K562 (cell line): ENCODE results near the gene ABHD1. TPM values are rescaled to one million over a fixed set of nuclear protein-coding genes. Genes with fewer than 3 reads are reported as not detected.

ENCODE experiments used
- ATAC-seq: fragments of 200-7000 bp; cut with Tn5 transposase; 3 replicates; pipeline ENCODE4 v1.9.1; 2020; ENCODE audit warnings: moderate library complexity
- BruUV-seq: library from RNA; stranded (reverse); fragments of 400-500 nt; replicated peaks from 2 replicates; lab custom pipeline; 2021; lab: Mats Ljungman, UMichigan
- CTCF ChIA-PET: fragments of 300-600 bp; formaldehyde crosslinking; extraction: SDS; loops from one replicate; lab custom pipeline; 2021; ENCODE audit warnings: low intra/inter-chr PET ratio; lab: Yijun Ruan, JAX
- POLR2A ChIA-PET: fragments of 300-600, 350-650 bp; sonication (Branson Sonifier 250); formaldehyde crosslinking; extraction: SDS; loops from one replicate; lab custom pipeline; 2021; ENCODE audit warnings: antibody characterized with exemption, inconsistent platforms; lab: Yijun Ruan, JAX
- DNase-seq, 4 experiments: peaks; one replicate each; pipeline versions ENCODE4 v3.0.0 to v3.0.0-alpha.2; 2011 to 2018; ENCODE audit warnings: low spot score in 3 of 4, mixed read lengths in 3 of 4; ENCODE audit errors: extremely low read depth in 1 of 4
- FAIRE-seq: peaks from 2 replicates; lab custom pipeline; 2011; peaks lifted over from hg19 to GRCh38; lab: Jason Lieb, UNC
- H2AFZ ChIP-seq: 2 replicates; pipeline ENCODE4 v1.6.0; 2011; ENCODE audit warnings: low read depth, low read length, control low read depth, inconsistent platforms
- H3K27ac ChIP-seq: fragments of 200-600 bp; 3 replicates; pipeline ENCODE4 v1.8.0; 2011; ENCODE audit warnings: low read depth, mild to moderate bottlenecking, control low read depth, inconsistent platforms, low read length, moderate library complexity, mixed read lengths; ENCODE audit errors: extremely low read depth
- H3K27me3 ChIP-seq, 2 experiments: fragments of 300-600 bp in 1 of 2; 2 replicates in 1 of 2; 3 replicates in 1 of 2; pipeline versions ENCODE4 v1.6.0 to v1.8.0; 2011; ENCODE audit warnings: inconsistent platforms in 2 of 2, low read length in 2 of 2, mild to moderate bottlenecking in 1 of 2, mixed read lengths in 1 of 2, moderate library complexity in 1 of 2; ENCODE audit not compliant: control insufficient read depth in 2 of 2, insufficient read depth in 2 of 2
- H3K36me3 ChIP-seq: fragments of 300-600 bp; 3 replicates; pipeline ENCODE4 v1.8.0; 2011; ENCODE audit warnings: mild to moderate bottlenecking, low read length, inconsistent platforms; ENCODE audit not compliant: control insufficient read depth, insufficient read depth
- H3K4me1 ChIP-seq, 2 experiments: fragments of 200-600 bp in 1 of 2; replicated peaks in 1 of 2; 2 replicates in 1 of 2; 3 replicates in 1 of 2; pipeline versions ENCODE4 v1.5.1 to v1.8.0; 2011; ENCODE audit warnings: inconsistent platforms in 2 of 2, low read length in 2 of 2, mild to moderate bottlenecking in 1 of 2, mixed read lengths in 1 of 2, moderate library complexity in 1 of 2; ENCODE audit not compliant: control insufficient read depth in 2 of 2, insufficient read depth in 2 of 2
- H3K4me2 ChIP-seq: 2 replicates; pipeline ENCODE4 v1.6.1; 2011; ENCODE audit warnings: low read length, control low read depth, inconsistent platforms, mixed read lengths; ENCODE audit not compliant: insufficient read depth
- H3K4me3 ChIP-seq: fragments of 200-600 bp; sonication (generic), shearing (Covaris generic); 2 replicates; pipeline ENCODE4 v1.5.1; 2016; ENCODE audit warnings: control low read depth, inconsistent platforms
- H3K79me2 ChIP-seq: fragments of 200-600 bp; 3 replicates; pipeline ENCODE4 v1.8.0; 2011; ENCODE audit warnings: low read length, inconsistent platforms; ENCODE audit not compliant: control insufficient read depth, insufficient read depth
- H3K9ac ChIP-seq, 2 experiments: 2 replicates each; pipeline versions ENCODE4 v1.6.0 to v1.6.1; 2011; ENCODE audit warnings: low read depth in 2 of 2, low read length in 2 of 2, control low read depth in 1 of 2, inconsistent platforms in 1 of 2, mild to moderate bottlenecking in 1 of 2, mixed read lengths in 1 of 2; ENCODE audit not compliant: insufficient read depth in 1 of 2
- H3K9me1 ChIP-seq: one replicate; pipeline ENCODE4 v1.6.0; 2011; ENCODE audit warnings: inconsistent platforms, mild to moderate bottlenecking, low read length, moderate library complexity; ENCODE audit not compliant: control insufficient read depth, insufficient read depth
- H3K9me3 ChIP-seq: replicated peaks from 2 replicates; pipeline ENCODE4 v1.5.1; 2011; ENCODE audit warnings: low read depth, low read length, inconsistent platforms; ENCODE audit not compliant: control insufficient read depth, insufficient read depth
- H4K20me1 ChIP-seq: replicated peaks from 2 replicates; pipeline ENCODE4 v1.6.1; 2011; ENCODE audit warnings: low read length, inconsistent platforms, mixed read lengths; ENCODE audit not compliant: control insufficient read depth, insufficient read depth
- ARHGAP35 ChIP-seq: fragments of 450-650 bp; IDR thresholded peaks from 2 replicates; pipeline ENCODE4 v1.6.1; 2018; ENCODE audit not compliant: partially characterized antibody
- BRCA1 ChIP-seq, 2 experiments: fragments of 450-650 bp in 1 of 2; sonication (generic) in 1 of 2; formaldehyde crosslinking in 1 of 2; IDR thresholded peaks; 2 replicates each; pipeline versions ENCODE4 v1.5.0 to v1.6.1; 2017 to 2020; ENCODE audit warnings: mild to moderate bottlenecking in 1 of 2, missing genetic modification reagents in 1 of 2
- CBX3 ChIP-seq, 2 experiments: IDR thresholded peaks; 1 replicate in 1 of 2; 2 replicates in 1 of 2; pipeline ENCODE4 v1.6.1; 2012; ENCODE audit warnings: inconsistent platforms in 2 of 2, low read length in 2 of 2, borderline replicate concordance in 1 of 2, control low read depth in 1 of 2
- GTF2A2 ChIP-seq: IDR thresholded peaks from 2 replicates; pipeline ENCODE4 v1.6.1; 2016; ENCODE audit warnings: mild to moderate bottlenecking, missing genetic modification characterization, missing compliant biosample characterization
- KDM1A ChIP-seq, 2 experiments: fragments of 450-650 bp; IDR thresholded peaks; 2 replicates each; pipeline ENCODE4 v1.6.1; 2016; ENCODE audit warnings: mild to moderate bottlenecking in 2 of 2
- NCOA1 ChIP-seq: fragments of 450-650 bp; IDR thresholded peaks from 2 replicates; pipeline ENCODE4 v1.6.1; 2016; ENCODE audit warnings: low read depth
- NFXL1 ChIP-seq: fragments of 450-650 bp; formaldehyde crosslinking; IDR thresholded peaks from 2 replicates; pipeline ENCODE4 v1.4.0; 2021; ENCODE audit warnings: mild to moderate bottlenecking
- SMAD1 ChIP-seq: fragments of 150-350 bp; IDR thresholded peaks from 2 replicates; pipeline ENCODE4 v1.6.1; 2014; ENCODE audit warnings: low read length, low read depth; ENCODE audit not compliant: partially characterized antibody
- ZFP1 ChIP-seq: fragments of 450-650 bp; formaldehyde crosslinking; IDR thresholded peaks from 2 replicates; pipeline ENCODE4 v1.4.0; 2020; ENCODE audit warnings: mild to moderate bottlenecking, mixed read lengths
- WGBS: fragments of 100-300 bp; shearing (Covaris generic); methylation state at CpG from one replicate; pipeline ENCODE4 v1.1.6; 2016; ENCODE audit warnings: low coverage, mixed read lengths; ENCODE audit not compliant: insufficient coverage; ENCODE audit errors: missing lambda C conversion rate; 5-methylcytosine and 5-hydroxymethylcytosine counted together
- in situ Hi-C: fragments of 300-500 bp; cut with MboI; formaldehyde crosslinking; loops from 4 replicates; pipeline ENCODE4 v1.15.0; 2018; ENCODE audit warnings: inconsistent platforms, mixed read lengths
- intact Hi-C: fragments of 100-400 bp; cut with micrococcal nuclease; formaldehyde crosslinking; loops from 2 replicates; pipeline ENCODE4 v1.14.2; 2022
- polyA plus RNA-seq, 8 experiments: library from polyadenylated mRNA; depleted of rRNA in 4 of 8; stranded (reverse) in 5 of 8; unstranded in 3 of 8; fragments of >200 nt; fragmentation: Nextera tagmentation in 2 of 8; fragmentation: Illumina TruSeq in 1 of 8; extraction: Ambion mirVana in 2 of 8; extraction: Trizol in 1 of 8; gene quantifications; 2 replicates each; pipeline versions ENCODE4 v1.2.1 to v1.2.3, GENCODE V29; 2011 to 2014; ENCODE audit warnings: inconsistent platforms in 1 of 8, missing spikeins in 1 of 8
- total RNA-seq, 7 experiments: library from RNA; depleted of rRNA in 6 of 7; stranded (reverse); fragments of >200 nt in 6 of 7; fragmentation: Illumina TruSeq in 2 of 7; extraction: Trizol in 2 of 7; gene quantifications; 2 replicates each; pipeline versions ENCODE4 v1.2.1 to v1.2.3, GENCODE V29; 2011 to 2021; ENCODE audit warnings: low replicate concordance in 1 of 7
- TF ChIP-seq, protein P1 (sequence below): IDR thresholded peaks from 3 replicates; pipeline ENCODE4 v1.6.1; 2011; ENCODE audit warnings: borderline replicate concordance, mild to moderate bottlenecking; ENCODE audit not compliant: insufficient read length, insufficient read depth

Gene ABHD1
- total and polyA plus RNA-seq, 9 of the 15 experiments (the other 6 are each of a cell fraction or from before 2014, with no cell fraction given): 0.10 to 0.16 (median 0.11) TPM; not detected in 5

DNA sequence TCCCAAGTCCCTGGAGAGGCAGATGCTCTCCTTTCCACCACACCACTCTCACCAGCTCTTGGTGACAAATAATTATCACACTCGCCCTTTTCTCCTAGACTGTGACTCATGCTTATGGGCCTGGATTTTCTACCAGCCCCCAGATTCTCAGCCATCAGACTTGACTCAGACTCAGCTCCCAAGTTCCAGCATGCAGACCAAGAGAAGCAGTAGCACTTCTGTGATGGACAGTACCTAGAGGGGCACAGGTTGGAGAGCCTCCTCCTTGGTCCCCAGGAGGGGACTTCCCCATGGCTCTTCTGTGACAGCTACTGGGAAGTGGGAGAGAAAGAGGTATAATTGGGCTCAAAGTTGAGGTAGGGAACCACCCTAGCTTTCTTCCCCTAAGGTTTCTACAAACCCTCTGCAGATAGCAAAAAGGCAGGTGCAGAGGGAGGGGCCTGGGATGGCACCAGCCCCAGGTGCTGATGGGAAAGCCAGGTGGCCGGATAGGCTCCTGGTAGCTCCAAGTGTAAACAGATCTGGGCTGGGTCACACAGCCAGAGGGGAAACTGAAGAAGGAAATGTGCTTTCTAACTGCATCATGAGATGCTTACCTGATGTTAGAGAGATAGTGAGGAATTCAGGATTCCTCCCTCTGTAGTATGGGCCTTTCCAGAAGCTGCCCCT lies 29.3 kb downstream of the ABHD1 start:
- intact Hi-C loops: no loop called here
- no peak overlapping the region for H2AFZ ChIP-seq
- no peaks in the 10 kb centered on the region for H3K36me3 ChIP-seq
- H3K4me3 ChIP-seq: no peak overlapping the region
- in situ Hi-C loops: no loop called here
- BruUV-seq: no TSS peak
- H3K79me2 ChIP-seq: no peaks in the 10 kb centered on the region
- DNase-seq (no peak), FAIRE-seq (no peak), ATAC-seq (no peak)
- no peak overlapping the region for H3K9ac ChIP-seq
- H3K9me1 ChIP-seq: no peaks in the 10 kb centered on the region
- ChIA-PET CTCF (no interaction called here), POLR2A (interaction anchor here (1.4 to 1.6 kb wide), 3 partner anchors 8 to 27 kb away, joined by 3 to 6 read pairs (median 4); no protein-coding TSS in a partner anchor)
- H4K20me1 ChIP-seq: no peaks in the 10 kb centered on the region
- WGBS: 21% methylated on average over 2 of the region's 2 CpGs
- H3K4me1 ChIP-seq: peaks cover 0 to 15% of the 10 kb centered on the region in 2 experiments; a peak in 2 of 5 replicates
- H3K4me2 ChIP-seq: no peak overlapping the region
- H3K9me3 ChIP-seq: no peaks in the 10 kb centered on the region
- H3K27me3 ChIP-seq: peaks cover 0 to 15% of the 10 kb centered on the region in 2 experiments; a peak in 2 of 5 replicates
- H3K27ac ChIP-seq: no peak overlapping the region
- TF ChIP-seq ARHGAP35 (no peak), SMAD1 (no peak), BRCA1 (IDR thresholded peaks at IDR 0.05) (no peak), BRCA1 (CRISPR knock-in tag; IDR thresholded peaks at IDR 0.05) (no peak), NFXL1 (CRISPR knock-in tag) (no peak), CBX3 (IDR thresholded peaks at IDR 0.05; ENCODE audit: borderline replicate concordance in 1 of 2, low read length in 2 of 2) (no peak), KDM1A (IDR thresholded peaks at IDR 0.05) (no peak), GTF2A2 (tag) (no peak), NCOA1 (no peak), ZFP1 (CRISPR knock-in tag) (no peak)
- TF ChIP-seq, protein P1, sequence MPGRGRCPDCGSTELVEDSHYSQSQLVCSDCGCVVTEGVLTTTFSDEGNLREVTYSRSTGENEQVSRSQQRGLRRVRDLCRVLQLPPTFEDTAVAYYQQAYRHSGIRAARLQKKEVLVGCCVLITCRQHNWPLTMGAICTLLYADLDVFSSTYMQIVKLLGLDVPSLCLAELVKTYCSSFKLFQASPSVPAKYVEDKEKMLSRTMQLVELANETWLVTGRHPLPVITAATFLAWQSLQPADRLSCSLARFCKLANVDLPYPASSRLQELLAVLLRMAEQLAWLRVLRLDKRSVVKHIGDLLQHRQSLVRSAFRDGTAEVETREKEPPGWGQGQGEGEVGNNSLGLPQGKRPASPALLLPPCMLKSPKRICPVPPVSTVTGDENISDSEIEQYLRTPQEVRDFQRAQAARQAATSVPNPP: no peak
